ENCODE data around the gene POM121. TPM values are rescaled to one million over a fixed set of nuclear protein-coding genes. Genes with fewer than 3 reads are reported as not detected.
"Not testable (repeated sequence)": the region's sequence is repeated elsewhere in the genome, so short reads cannot be mapped to it uniquely, and the experiment has no call there.

POM121 gene
- total RNA-seq, 1 experiment from 2014 or later: 79.0 TPM

GRCh38 chr7:72911395-72911794 is 13.5 kb upstream of the POM121 start:
- not testable (repeated sequence) for H2BK12ac ChIP-seq (ENCODE audit: insufficient read length, low read depth, low read length); H4K91ac ChIP-seq (ENCODE audit: insufficient read length, low read depth, low read length); H3K27ac ChIP-seq (ENCODE audit: insufficient read length, low read depth, low read length); H3K27me3 ChIP-seq (ENCODE audit: insufficient read depth, low read length); H3K4me2 ChIP-seq (ENCODE audit: insufficient read depth, insufficient read length, low read length); H3K56ac ChIP-seq (ENCODE audit: insufficient read length, low read depth, low read length); H3T11ph ChIP-seq (ENCODE audit: low read length); H3K9ac ChIP-seq (ENCODE audit: extremely low read depth, insufficient read length, low read length); H2BK5ac ChIP-seq (ENCODE audit: insufficient read length, low read length); H3K27me3 Mint-ChIP-seq (ENCODE audit: low read depth); H2AFZ ChIP-seq (ENCODE audit: low read length); H3K4me1 ChIP-seq (ENCODE audit: insufficient read depth, low read length); H3K14ac ChIP-seq (ENCODE audit: insufficient read depth, low read length); H2BK15ac ChIP-seq (ENCODE audit: low read depth, low read length); H3K4ac ChIP-seq (ENCODE audit: low read depth, low read length); H4K20me1 ChIP-seq (ENCODE audit: control insufficient read depth, insufficient read depth, insufficient read length); H3K9me3 Mint-ChIP-seq; H4K5ac ChIP-seq (ENCODE audit: insufficient read length, low read depth, low read length); H2BK20ac ChIP-seq (ENCODE audit: low read depth, low read length, poor library complexity, severe bottlenecking); H3K23ac ChIP-seq (ENCODE audit: insufficient read length, low read depth, low read length); H3K18ac ChIP-seq (ENCODE audit: insufficient read length, low read depth, low read length); H3K79me1 ChIP-seq (ENCODE audit: insufficient read depth, low read depth, low read length, poor library complexity, severe bottlenecking); H3K9me3 ChIP-seq (ENCODE audit: control insufficient read depth, low read depth, low read length); H2BK120ac ChIP-seq (ENCODE audit: low read depth, low read length, poor library complexity, severe bottlenecking); H3K23me2 ChIP-seq (ENCODE audit: insufficient read length, low read depth, low read length, poor library complexity, severe bottlenecking); DNase-seq; H4K8ac ChIP-seq (replicated peaks; ENCODE audit: insufficient read length, low read depth, low read length); H3K27ac Mint-ChIP-seq; H3K4me3 Mint-ChIP-seq; H3K79me2 ChIP-seq (ENCODE audit: insufficient read depth, low read length); H2AK5ac ChIP-seq (ENCODE audit: insufficient read length, low read length)
- H3K36me3 Mint-ChIP-seq (ENCODE audit: insufficient read depth in 1 of 3, low read depth in 3 of 3): peaks cover 27 to 60% (median 33%) of the 10 kb centered on the region in 3 experiments
- WGBS (ENCODE audit: extremely low coverage, insufficient read length, low lambda C conversion rate): no CpG with 5 or more reads among the region's 12 CpGs
- peaks cover 19 to 32% of the 10 kb centered on the region in 2 experiments for H3K4me1 Mint-ChIP-seq

GRCh38 chr7:72913750-72914149 is 11.1 kb upstream of the POM121 start:
- H2BK15ac ChIP-seq (ENCODE audit: low read depth, low read length); H3K18ac ChIP-seq (ENCODE audit: insufficient read length, low read depth, low read length); H2BK12ac ChIP-seq (ENCODE audit: insufficient read length, low read depth, low read length); H3K79me2 ChIP-seq (ENCODE audit: insufficient read depth, low read length); H3K79me1 ChIP-seq (ENCODE audit: insufficient read depth, low read depth, low read length, poor library complexity, severe bottlenecking); H3K23ac ChIP-seq (ENCODE audit: insufficient read length, low read depth, low read length); H3K9ac ChIP-seq (ENCODE audit: extremely low read depth, insufficient read length, low read length); H2AFZ ChIP-seq (ENCODE audit: low read length); H4K5ac ChIP-seq (ENCODE audit: insufficient read length, low read depth, low read length); H4K20me1 ChIP-seq (ENCODE audit: control insufficient read depth, insufficient read depth, insufficient read length); H2AK5ac ChIP-seq (ENCODE audit: insufficient read length, low read length); H3K4me2 ChIP-seq (ENCODE audit: insufficient read depth, insufficient read length, low read length); H3K4me1 ChIP-seq (ENCODE audit: insufficient read depth, low read length); H3K9me3 Mint-ChIP-seq; H3K4ac ChIP-seq (ENCODE audit: low read depth, low read length); H2BK20ac ChIP-seq (ENCODE audit: low read depth, low read length, poor library complexity, severe bottlenecking); H3K4me3 Mint-ChIP-seq; H3K9me3 ChIP-seq (ENCODE audit: control insufficient read depth, low read depth, low read length); H4K8ac ChIP-seq (replicated peaks; ENCODE audit: insufficient read length, low read depth, low read length); H3K27me3 ChIP-seq (ENCODE audit: insufficient read depth, low read length); DNase-seq; H2BK5ac ChIP-seq (ENCODE audit: insufficient read length, low read length); H4K91ac ChIP-seq (ENCODE audit: insufficient read length, low read depth, low read length); H3K14ac ChIP-seq (ENCODE audit: insufficient read depth, low read length); H3K56ac ChIP-seq (ENCODE audit: insufficient read length, low read depth, low read length); H3K27me3 Mint-ChIP-seq (ENCODE audit: low read depth); H3K23me2 ChIP-seq (ENCODE audit: insufficient read length, low read depth, low read length, poor library complexity, severe bottlenecking); H2BK120ac ChIP-seq (ENCODE audit: low read depth, low read length, poor library complexity, severe bottlenecking); H3K27ac ChIP-seq (ENCODE audit: insufficient read length, low read depth, low read length); H3T11ph ChIP-seq (ENCODE audit: low read length): not testable (repeated sequence)
- Mint-ChIP-seq H3K27ac (peak overlapping the region in 2 of 3 experiments; percentile 6 to 42; a peak in 3 of 7 replicates), H3K4me1 (peaks cover 8 to 20% of the 10 kb centered on the region in 2 experiments), H3K36me3 (ENCODE audit: insufficient read depth in 1 of 3, low read depth in 3 of 3) (peaks cover 14 to 46% (median 30%) of the 10 kb centered on the region in 3 experiments; a peak in 6 of 7 replicates)
- WGBS (ENCODE audit: extremely low coverage, insufficient read length, low lambda C conversion rate): no CpG with 5 or more reads among the region's 10 CpGs
